DND-41 (cell line): ENCODE measurements around the gene RNF32.

Experiments
- ATAC-seq: fragments of 200-7000 bp; cut with Tn5 transposase; 3 replicates; pipeline ENCODE4 v1.9.1; 2021; ENCODE audit warnings: low read depth; ENCODE audit not compliant: insufficient read depth
- DNase-seq: peaks from one replicate; pipeline ENCODE4 v3.0.0-alpha.2; 2020
- H2AFZ ChIP-seq: 2 replicates; pipeline ENCODE4 v1.6.0; 2012; ENCODE audit warnings: low read depth, low read length
- H3K27ac ChIP-seq: 2 replicates; pipeline ENCODE4 v1.5.1; 2012; ENCODE audit warnings: low read length, inconsistent platforms
- H3K27me3 ChIP-seq: fragments of 200-600 bp; sonication (generic); 2 replicates; pipeline ENCODE4 v1.6.0; 2012; ENCODE audit warnings: low read length, mild to moderate bottlenecking, inconsistent platforms; ENCODE audit not compliant: insufficient read depth, poor library complexity
- H3K36me3 ChIP-seq: 2 replicates; pipeline ENCODE4 v1.5.1; 2012; ENCODE audit warnings: low read length, inconsistent platforms; ENCODE audit not compliant: insufficient read depth
- H3K4me1 ChIP-seq: 2 replicates; pipeline ENCODE4 v1.5.1; 2012; ENCODE audit warnings: mild to moderate bottlenecking, low read length; ENCODE audit not compliant: insufficient read depth
- H3K4me2 ChIP-seq: 2 replicates; pipeline ENCODE4 v1.6.0; 2012; ENCODE audit warnings: mild to moderate bottlenecking, moderate library complexity, low read length, inconsistent platforms; ENCODE audit not compliant: insufficient read depth
- H3K4me3 ChIP-seq, 2 experiments: fragments of 200-600 bp in 1 of 2; shearing (Covaris generic) in 1 of 2; 2 replicates each; pipeline ENCODE4 v1.5.1; 2012 to 2016; ENCODE audit warnings: inconsistent platforms in 2 of 2, low read length in 2 of 2, mild to moderate bottlenecking in 2 of 2, low read depth in 1 of 2, moderate library complexity in 1 of 2
- H3K79me2 ChIP-seq: 2 replicates; pipeline ENCODE4 v1.6.0; 2012; ENCODE audit warnings: low read length, inconsistent platforms; ENCODE audit not compliant: insufficient read depth
- H3K9ac ChIP-seq: 2 replicates; pipeline ENCODE4 v1.6.0; 2012; ENCODE audit warnings: low read depth, mild to moderate bottlenecking, inconsistent platforms, low read length, moderate library complexity
- H3K9me3 ChIP-seq: 2 replicates; pipeline ENCODE4 v1.5.1; 2012; ENCODE audit warnings: low read length, moderate library complexity, mild to moderate bottlenecking, inconsistent platforms; ENCODE audit not compliant: insufficient read depth, severe bottlenecking
- H4K20me1 ChIP-seq: 2 replicates; pipeline ENCODE4 v1.6.0; 2012; ENCODE audit warnings: low read length; ENCODE audit not compliant: insufficient read depth
- EZH2 ChIP-seq: IDR thresholded peaks from 3 replicates; pipeline ENCODE4 v1.6.1; 2012; ENCODE audit warnings: borderline replicate concordance, low read depth, mild to moderate bottlenecking, moderate library complexity, low read length, inconsistent platforms; ENCODE audit not compliant: severe bottlenecking
- TF ChIP-seq, protein P1 (sequence below): IDR thresholded peaks from 2 replicates; pipeline ENCODE4 v1.5.1; 2012; ENCODE audit warnings: borderline replicate concordance, low read length, moderate library complexity, mild to moderate bottlenecking; ENCODE audit not compliant: poor library complexity, severe bottlenecking; ENCODE audit errors: extremely low read depth

The RNF32 gene

DNA sequence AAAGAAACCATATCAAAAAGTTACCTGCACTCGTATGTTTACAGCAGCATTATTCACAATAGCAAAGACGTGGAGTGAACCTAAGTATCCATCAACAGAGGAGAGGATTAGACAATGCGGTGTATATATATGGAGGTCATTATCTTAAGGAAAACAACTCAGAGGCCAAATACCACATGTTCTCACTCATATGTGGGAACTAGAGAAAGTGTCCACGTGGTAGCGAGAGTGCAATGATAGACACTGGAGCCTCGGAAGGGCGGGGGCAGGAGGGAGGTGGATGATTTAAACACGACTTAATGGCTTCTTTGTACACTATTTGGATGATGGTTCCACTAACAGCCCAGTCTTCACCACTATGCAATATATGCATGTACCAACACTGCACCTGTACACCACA is 40.1 kb upstream of the RNF32 start:
- H3K4me1 ChIP-seq, result no peaks in the 10 kb centered on the region
- no peak for TF ChIP-seq EZH2
- TF ChIP-seq, protein P1, sequence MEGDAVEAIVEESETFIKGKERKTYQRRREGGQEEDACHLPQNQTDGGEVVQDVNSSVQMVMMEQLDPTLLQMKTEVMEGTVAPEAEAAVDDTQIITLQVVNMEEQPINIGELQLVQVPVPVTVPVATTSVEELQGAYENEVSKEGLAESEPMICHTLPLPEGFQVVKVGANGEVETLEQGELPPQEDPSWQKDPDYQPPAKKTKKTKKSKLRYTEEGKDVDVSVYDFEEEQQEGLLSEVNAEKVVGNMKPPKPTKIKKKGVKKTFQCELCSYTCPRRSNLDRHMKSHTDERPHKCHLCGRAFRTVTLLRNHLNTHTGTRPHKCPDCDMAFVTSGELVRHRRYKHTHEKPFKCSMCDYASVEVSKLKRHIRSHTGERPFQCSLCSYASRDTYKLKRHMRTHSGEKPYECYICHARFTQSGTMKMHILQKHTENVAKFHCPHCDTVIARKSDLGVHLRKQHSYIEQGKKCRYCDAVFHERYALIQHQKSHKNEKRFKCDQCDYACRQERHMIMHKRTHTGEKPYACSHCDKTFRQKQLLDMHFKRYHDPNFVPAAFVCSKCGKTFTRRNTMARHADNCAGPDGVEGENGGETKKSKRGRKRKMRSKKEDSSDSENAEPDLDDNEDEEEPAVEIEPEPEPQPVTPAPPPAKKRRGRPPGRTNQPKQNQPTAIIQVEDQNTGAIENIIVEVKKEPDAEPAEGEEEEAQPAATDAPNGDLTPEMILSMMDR, result no peak
- ATAC-seq, result no peak

DNA sequence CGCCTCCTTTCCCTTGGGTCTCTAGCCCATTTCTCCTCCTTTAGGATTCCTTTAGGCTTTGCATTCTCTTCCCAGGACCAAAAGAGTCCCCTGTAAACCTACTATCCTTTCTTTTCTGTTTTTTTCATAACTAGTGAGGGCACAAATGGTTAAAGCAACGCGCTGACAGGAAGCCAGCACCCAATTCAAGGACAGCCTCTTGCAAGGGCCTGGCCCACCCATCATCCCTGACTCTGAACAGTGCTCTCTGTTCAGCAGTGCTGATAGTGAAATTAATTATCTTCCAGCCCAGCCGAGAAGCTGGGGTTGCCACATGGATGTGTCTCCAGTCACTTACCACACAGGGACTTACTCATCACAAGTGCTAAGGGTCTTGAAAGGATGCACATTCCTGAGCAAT is 38.3 kb upstream of the RNF32 start:
- Histone ChIP-seq H3K36me3 (no peaks in the 10 kb centered on the region), H3K9me3 (no peaks in the 10 kb centered on the region), H2AFZ (no peak overlapping the region), H3K27ac (no peak overlapping the region), H3K4me1 (no peaks in the 10 kb centered on the region), H3K4me3 (no peak overlapping the region), H3K9ac (no peak overlapping the region), H3K79me2 (no peaks in the 10 kb centered on the region), H3K27me3 (no peaks in the 10 kb centered on the region), H3K4me2 (no peak overlapping the region), H4K20me1 (no peaks in the 10 kb centered on the region; the same call in 1 of the 2 replicates)
- DNase-seq (no peak), ATAC-seq (no peak)
- TF ChIP-seq, protein P1, result no peak
- TF ChIP-seq EZH2, result no peak

More for the DNA sequence above, 40.1 kb upstream of the RNF32 start:
- no peaks in the 10 kb centered on the region for H3K79me2 ChIP-seq
- H4K20me1 ChIP-seq, result no peaks in the 10 kb centered on the region; the same call in 1 of the 2 replicates
- no peak overlapping the region for H3K4me2 ChIP-seq
- no peaks in the 10 kb centered on the region for H3K27me3 ChIP-seq
- H2AFZ ChIP-seq, result no peak overlapping the region
- no peak overlapping the region for H3K27ac ChIP-seq
- no peaks in the 10 kb centered on the region for H3K9me3 ChIP-seq
- no peak overlapping the region for H3K4me3 ChIP-seq
- H3K9ac ChIP-seq, result no peak overlapping the region
- DNase-seq, result no peak
- H3K36me3 ChIP-seq, result no peaks in the 10 kb centered on the region

DNA sequence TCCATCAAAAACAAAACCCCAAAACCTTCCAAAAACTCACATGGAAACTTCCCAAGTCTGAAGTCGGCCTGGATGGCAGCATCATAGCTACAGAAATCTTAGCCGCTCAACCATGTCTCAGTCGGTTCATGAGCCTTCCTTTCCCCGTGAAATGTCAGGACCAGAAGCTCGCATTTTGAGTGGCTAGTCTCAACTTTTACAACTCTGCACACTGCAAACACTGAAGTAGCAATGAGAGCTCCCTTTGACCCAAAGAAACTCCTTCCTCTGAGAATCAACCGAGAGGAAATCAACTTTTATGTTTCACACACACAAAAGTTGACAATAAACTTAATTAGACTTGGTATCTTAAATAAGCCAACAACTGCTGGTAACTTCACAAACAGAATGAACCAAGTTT is 37.6 kb upstream of the RNF32 start:
- Histone ChIP-seq H3K9ac (no peak overlapping the region), H3K9me3 (no peaks in the 10 kb centered on the region), H3K4me2 (no peak overlapping the region), H3K4me1 (no peaks in the 10 kb centered on the region), H3K27me3 (no peaks in the 10 kb centered on the region), H4K20me1 (no peaks in the 10 kb centered on the region; the same call in 1 of the 2 replicates), H3K79me2 (no peaks in the 10 kb centered on the region), H2AFZ (no peak overlapping the region), H3K4me3 (no peak overlapping the region), H3K27ac (no peak overlapping the region), H3K36me3 (no peaks in the 10 kb centered on the region)
- DNase-seq (no peak), ATAC-seq (no peak)
- no peak for TF ChIP-seq EZH2
- TF ChIP-seq, protein P1, result no peak

DNA sequence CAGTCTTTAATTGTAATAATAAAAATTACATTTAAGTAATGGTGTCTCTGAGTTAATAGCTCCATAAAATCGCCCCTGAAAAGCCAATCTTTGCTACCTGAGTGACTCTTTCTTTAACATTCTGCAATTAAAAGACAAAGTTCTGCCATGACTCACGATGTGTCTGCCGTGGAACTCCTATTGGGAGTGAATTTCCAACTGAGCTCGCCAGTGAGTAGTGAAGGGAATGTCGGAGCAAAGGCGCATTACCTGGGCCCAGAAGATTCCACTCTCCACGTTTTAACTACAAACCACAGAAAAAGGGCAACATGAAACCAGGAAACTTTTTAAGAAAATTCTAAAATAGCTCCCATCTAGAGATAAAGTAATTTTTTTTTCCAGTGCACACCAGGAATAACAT is 36.9 kb upstream of the RNF32 start:
- Histone ChIP-seq H3K79me2 (no peaks in the 10 kb centered on the region), H4K20me1 (no peaks in the 10 kb centered on the region; the same call in 1 of the 2 replicates), H3K4me2 (no peak overlapping the region), H3K27me3 (no peaks in the 10 kb centered on the region), H3K9me3 (no peaks in the 10 kb centered on the region), H3K4me3 (no peak overlapping the region), H3K9ac (no peak overlapping the region), H2AFZ (no peak overlapping the region), H3K27ac (no peak overlapping the region), H3K36me3 (no peaks in the 10 kb centered on the region), H3K4me1 (no peaks in the 10 kb centered on the region)
- TF ChIP-seq, protein P1, result no peak
- TF ChIP-seq EZH2, result no peak
- ATAC-seq (no peak), DNase-seq (no peak)
